GM23248 (cell line): ENCODE results near the gene NFKBIA. TPM values are rescaled to one million over a fixed set of nuclear protein-coding genes. Genes with fewer than 3 reads are reported as not detected.

Experiments
- DNase-seq: peaks from one replicate; pipeline ENCODE4 v3.0.0-alpha.2; 2015
- H2AFZ ChIP-seq: fragments of 200-600 bp; sonication (generic); 2 replicates; pipeline ENCODE4 v1.6.1; 2016; ENCODE audit warnings: antibody characterized with exemption
- H3F3A ChIP-seq: fragments of 200-600 bp; sonication (generic); 2 replicates; pipeline ENCODE4 v1.6.1; 2016; ENCODE audit warnings: mild to moderate bottlenecking, antibody characterized with exemption, mixed run types; ENCODE audit not compliant: insufficient read depth
- H3K27ac ChIP-seq: fragments of 200-600 bp; sonication (generic); 2 replicates; pipeline ENCODE4 v1.5.1; 2016; ENCODE audit warnings: mild to moderate bottlenecking
- H3K27me3 ChIP-seq: fragments of 200-600 bp; sonication (generic); replicated peaks from 2 replicates; pipeline ENCODE4 v1.6.1; 2016; ENCODE audit warnings: mild to moderate bottlenecking; ENCODE audit not compliant: insufficient read depth
- H3K36me3 ChIP-seq: fragments of 200-600 bp; sonication (generic); 2 replicates; pipeline ENCODE4 v1.6.1; 2016; ENCODE audit warnings: low read depth, mild to moderate bottlenecking
- H3K4me1 ChIP-seq: fragments of 200-600 bp; sonication (generic); 2 replicates; pipeline ENCODE4 v1.6.1; 2016; ENCODE audit warnings: mild to moderate bottlenecking; ENCODE audit not compliant: insufficient read depth
- H3K4me2 ChIP-seq: fragments of 200-600 bp; sonication (generic); one replicate; pipeline ENCODE4 v1.6.1; 2016; ENCODE audit warnings: mild to moderate bottlenecking; ENCODE audit not compliant: unreplicated experiment
- H3K4me3 ChIP-seq: fragments of 200-600 bp; sonication (generic); 2 replicates; pipeline ENCODE4 v1.5.1; 2016; ENCODE audit warnings: mild to moderate bottlenecking
- H3K79me2 ChIP-seq: fragments of 200-600 bp; sonication (generic); 2 replicates; pipeline ENCODE4 v1.6.1; 2016; ENCODE audit warnings: mild to moderate bottlenecking; ENCODE audit not compliant: insufficient read depth
- H3K9ac ChIP-seq: fragments of 200-600 bp; sonication (generic); 2 replicates; pipeline ENCODE4 v1.6.1; 2016; ENCODE audit warnings: mild to moderate bottlenecking
- H3K9me2 ChIP-seq: fragments of 200-600 bp; sonication (generic); 2 replicates; pipeline ENCODE4 v1.6.1; 2016; ENCODE audit warnings: mixed run types, mild to moderate bottlenecking, moderate library complexity; ENCODE audit not compliant: insufficient read depth
- H3K9me3 ChIP-seq: fragments of 200-600 bp; sonication (generic); one replicate; pipeline ENCODE4 v1.6.1; 2017; ENCODE audit warnings: low read depth
- H4K20me1 ChIP-seq: fragments of 200-600 bp; sonication (generic); 2 replicates; pipeline ENCODE4 v1.6.0; 2016; ENCODE audit not compliant: insufficient read depth
- EZH2 ChIP-seq: fragments of 200-600 bp; sonication (generic); IDR thresholded peaks from 2 replicates; pipeline ENCODE4 v1.6.1; 2018; ENCODE audit warnings: antibody characterized with exemption, mild to moderate bottlenecking; ENCODE audit not compliant: insufficient read depth, poor library complexity, severe bottlenecking
- EZH2phosphoT487 ChIP-seq: fragments of 200-600 bp; sonication (generic); IDR thresholded peaks from 2 replicates; pipeline ENCODE4 v1.6.1; 2018; ENCODE audit warnings: antibody characterized with exemption, moderate library complexity, mild to moderate bottlenecking, low read depth; ENCODE audit not compliant: insufficient read depth
- WGBS, 2 experiments: methylation state at CpG; one replicate each; pipeline ENCODE4 v1.1.6; 2015 to 2017; ENCODE audit warnings: low lambda C conversion rate in 2 of 2, low coverage in 1 of 2; ENCODE audit errors: missing lambda C conversion rate in 2 of 2; 5-methylcytosine and 5-hydroxymethylcytosine counted together
- in situ Hi-C: fragments of 300-500 bp; cut with MboI; formaldehyde crosslinking; loops from 2 replicates; pipeline ENCODE4 v1.15.0; 2020
- polyA plus RNA-seq: library from polyadenylated mRNA; unstranded; fragments of >200 nt; fragmentation: Nextera tagmentation; extraction: Ambion mirVana; gene quantifications from 2 replicates; pipeline ENCODE4 v1.2.1, GENCODE V29; 2016
- total RNA-seq: library from RNA; depleted of rRNA; stranded (reverse); fragments of >200 nt; shearing (Covaris generic); gene quantifications from 2 replicates; pipeline ENCODE4 v1.2.3, GENCODE V29; 2014

Gene NFKBIA
- total and polyA plus RNA-seq, 2 experiments from 2014 or later = 40.2 to 60.4 TPM

DNA sequence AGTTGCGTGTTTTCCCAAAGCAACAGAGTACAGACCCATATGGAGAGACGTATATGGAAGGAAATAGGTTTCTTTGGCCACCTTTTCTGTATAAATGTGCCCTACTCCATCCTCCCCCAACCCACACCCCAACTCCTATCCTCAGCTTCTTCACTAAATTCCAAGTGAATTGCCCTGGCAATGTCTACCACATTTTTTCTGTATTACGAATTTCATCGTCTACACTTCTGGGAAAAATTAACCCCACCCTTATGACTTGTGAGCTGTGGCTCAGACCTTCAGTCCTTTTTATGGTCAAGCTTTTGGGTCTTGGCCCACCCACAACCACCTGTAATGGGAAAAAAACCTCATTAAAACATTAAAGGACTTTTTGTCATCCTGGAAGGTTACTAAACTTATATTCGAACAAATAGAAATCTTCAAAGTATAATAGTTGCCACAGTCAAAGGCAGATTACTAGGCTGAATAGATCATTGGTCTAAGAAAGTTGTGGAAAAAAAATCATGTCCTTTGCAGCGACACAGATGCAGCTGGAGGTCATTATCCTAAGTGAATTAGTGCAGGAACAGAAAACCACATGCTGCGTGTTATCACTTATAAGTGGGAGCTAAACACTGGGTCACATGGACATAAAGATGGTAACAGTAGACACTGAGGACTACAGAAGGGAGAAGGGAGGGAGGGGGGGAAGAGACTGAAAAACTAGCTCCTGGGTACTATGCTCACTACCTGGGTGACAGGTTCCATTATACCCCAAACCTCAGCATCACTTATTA, 15.7 kb upstream of the NFKBIA start:
- Histone ChIP-seq H3K27ac (peak overlapping the region; percentile 74), H3K36me3 (no peaks in the 10 kb centered on the region), H3K4me3 (peak overlapping the region; percentile 25; the same call in 1 of the 2 replicates), H3F3A (peaks cover 4% of the 10 kb centered on the region; the same call in 1 of the 2 replicates), H2AFZ (peak overlapping the region; percentile 72), H4K20me1 (no peaks in the 10 kb centered on the region), H3K27me3 (no peaks in the 10 kb centered on the region), H3K4me2 (peak overlapping the region; percentile 78), H3K4me1 (peaks cover 45% of the 10 kb centered on the region), H3K9me2 (no peaks in the 10 kb centered on the region), H3K9me3 (no peaks in the 10 kb centered on the region), H3K79me2 (no peaks in the 10 kb centered on the region), H3K9ac (0 out of 2 replicates have a peak overlapping the region, but pooled peaks have one; percentile 38)
- in situ Hi-C loops = no loop called here
- 10 to 11% methylated on average over 7 of the region's 7 CpGs for WGBS, 2 experiments
- DNase-seq = peak; percentile 85
- TF ChIP-seq EZH2phosphoT487 (no peak), EZH2 (no peak)

DNA sequence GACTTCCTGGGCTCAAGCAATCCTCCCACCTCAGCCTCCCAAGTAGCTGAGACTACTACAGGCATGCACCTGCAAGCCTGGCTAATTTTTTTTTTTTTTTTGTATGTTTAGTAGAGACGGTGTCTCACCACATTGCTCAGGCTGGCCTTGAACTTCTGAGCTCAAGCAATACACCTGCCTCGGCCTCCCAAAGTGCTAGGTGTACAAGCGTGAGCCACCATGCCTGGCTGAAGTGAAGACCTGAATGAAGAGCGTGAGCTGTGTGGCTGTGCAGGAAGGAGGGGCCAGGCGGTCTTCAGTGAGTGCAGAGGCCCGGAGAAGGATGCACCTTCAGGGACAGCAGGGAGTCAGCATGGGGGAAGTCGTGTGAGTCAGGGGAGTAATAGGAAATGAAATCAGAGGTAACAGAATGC, 14.9 kb upstream of the NFKBIA start:
- in situ Hi-C loops = loop anchor here (10.0 kb wide), 1 partner anchor 205 kb away; no protein-coding TSS in a partner anchor
- Histone ChIP-seq H3K27ac (peak overlapping the region; percentile 74), H3K9me2 (no peaks in the 10 kb centered on the region), H3K27me3 (no peaks in the 10 kb centered on the region), H3K4me1 (peaks cover 53% of the 10 kb centered on the region), H3K79me2 (no peaks in the 10 kb centered on the region), H2AFZ (peak overlapping the region; percentile 72), H3K9ac (no peak overlapping the region), H3K36me3 (no peaks in the 10 kb centered on the region), H3K9me3 (no peaks in the 10 kb centered on the region), H3F3A (peaks cover 4% of the 10 kb centered on the region; the same call in 1 of the 2 replicates), H3K4me3 (no peak overlapping the region), H3K4me2 (peak overlapping the region; percentile 78), H4K20me1 (no peaks in the 10 kb centered on the region)
- 59 to 66% methylated on average over 7 of the region's 7 CpGs for WGBS, 2 experiments
- DNase-seq = peak; percentile 63
- TF ChIP-seq EZH2phosphoT487 = no peak
- TF ChIP-seq EZH2 = no peak

- H3K36me3 ChIP-seq = no peaks in the 10 kb centered on the region
- WGBS, 2 experiments = 75 to 92% methylated on average over 2 of the region's 2 CpGs
- no peak overlapping the region for H3K9ac ChIP-seq
- H3K27me3 ChIP-seq = no peaks in the 10 kb centered on the region
- H4K20me1 ChIP-seq = no peaks in the 10 kb centered on the region
- no peaks in the 10 kb centered on the region for H3K9me3 ChIP-seq
- no peaks in the 10 kb centered on the region for H3K9me2 ChIP-seq
- no peak overlapping the region for H3K4me3 ChIP-seq
- no peak overlapping the region for H3K27ac ChIP-seq
- H3F3A ChIP-seq = peaks cover 4% of the 10 kb centered on the region; the same call in 1 of the 2 replicates
- no peaks in the 10 kb centered on the region for H3K79me2 ChIP-seq
- in situ Hi-C loops = loop anchor here (10.0 kb wide), 1 partner anchor 203 kb away; no protein-coding TSS in a partner anchor
- DNase-seq = no peak
- H3K4me2 ChIP-seq = no peak overlapping the region
- TF ChIP-seq EZH2 = no peak
- TF ChIP-seq EZH2phosphoT487 = no peak
- peaks cover 64% of the 10 kb centered on the region for H3K4me1 ChIP-seq
- H2AFZ ChIP-seq = no peak overlapping the region
Observed at GRCh38 chr14:35418093-35418492, 13.5 kb upstream of the NFKBIA start.

DNA sequence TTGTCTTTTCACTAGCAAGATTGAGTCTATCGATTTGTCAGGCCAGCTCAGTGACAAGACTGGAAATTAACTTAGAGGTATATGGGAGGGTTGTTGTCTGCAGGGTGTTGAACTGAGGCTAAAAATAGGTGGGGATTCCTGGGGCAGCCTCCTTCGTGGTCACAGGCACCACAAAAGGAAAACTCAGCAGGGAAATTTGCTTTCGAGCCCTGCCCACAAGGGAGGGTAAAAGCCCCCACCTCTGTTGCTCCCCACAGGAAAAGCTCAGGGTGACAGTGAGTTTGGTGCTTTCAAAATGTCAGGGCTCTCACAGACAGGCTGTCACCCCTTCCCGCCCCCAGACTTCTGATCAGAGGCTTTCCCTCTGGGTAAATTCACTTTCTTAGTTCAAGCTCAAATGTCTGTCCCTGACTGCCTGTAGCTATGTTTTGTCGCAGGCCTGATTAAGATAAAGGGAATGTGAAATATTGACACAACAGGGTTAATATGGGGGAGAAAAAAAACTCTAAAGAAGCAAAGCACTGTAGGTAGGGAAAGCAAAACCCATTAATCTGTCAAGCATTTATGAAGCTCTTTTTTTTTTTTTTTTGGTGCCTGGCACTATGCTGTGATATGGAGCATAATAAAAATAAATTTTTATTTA, 11.7 kb upstream of the NFKBIA start:
- 61 to 65% methylated on average over 5 of the region's 5 CpGs for WGBS, 2 experiments
- peaks cover 4% of the 10 kb centered on the region; the same call in 1 of the 2 replicates for H3F3A ChIP-seq
- H3K9me3 ChIP-seq = no peaks in the 10 kb centered on the region
- H4K20me1 ChIP-seq = no peaks in the 10 kb centered on the region
- in situ Hi-C loops = loop anchor here (10.0 kb wide), 1 partner anchor 201 kb away; no protein-coding TSS in a partner anchor
- no peak for TF ChIP-seq EZH2
- TF ChIP-seq EZH2phosphoT487 = no peak
- peak overlapping the region; percentile 2 for H3K4me2 ChIP-seq
- peaks cover 55% of the 10 kb centered on the region for H3K4me1 ChIP-seq
- DNase-seq = no peak
- H3K27ac ChIP-seq = no peak overlapping the region
- H3K4me3 ChIP-seq = no peak overlapping the region
- H3K36me3 ChIP-seq = no peaks in the 10 kb centered on the region
- no peaks in the 10 kb centered on the region for H3K79me2 ChIP-seq
- H3K27me3 ChIP-seq = no peaks in the 10 kb centered on the region
- H2AFZ ChIP-seq = peak overlapping the region; percentile 57; the same call in 1 of the 2 replicates
- no peak overlapping the region; the same call in 1 of the 2 replicates for H3K9ac ChIP-seq
- no peaks in the 10 kb centered on the region for H3K9me2 ChIP-seq
